K562 treated with DMSO at 1 percent for 4 hours (cell line): Measurements from ENCODE around the gene PHRF1. TPM values are rescaled to one million over a fixed set of nuclear protein-coding genes. Genes with fewer than 3 reads are reported as not detected.

Experiments
- total RNA-seq: library from RNA; unstranded; fragments of 300-600 nt; gene quantifications from 2 replicates; pipeline ENCODE4 v1.2.3, GENCODE V29; 2022; ENCODE audit not compliant: insufficient read depth

Gene PHRF1, protein sequence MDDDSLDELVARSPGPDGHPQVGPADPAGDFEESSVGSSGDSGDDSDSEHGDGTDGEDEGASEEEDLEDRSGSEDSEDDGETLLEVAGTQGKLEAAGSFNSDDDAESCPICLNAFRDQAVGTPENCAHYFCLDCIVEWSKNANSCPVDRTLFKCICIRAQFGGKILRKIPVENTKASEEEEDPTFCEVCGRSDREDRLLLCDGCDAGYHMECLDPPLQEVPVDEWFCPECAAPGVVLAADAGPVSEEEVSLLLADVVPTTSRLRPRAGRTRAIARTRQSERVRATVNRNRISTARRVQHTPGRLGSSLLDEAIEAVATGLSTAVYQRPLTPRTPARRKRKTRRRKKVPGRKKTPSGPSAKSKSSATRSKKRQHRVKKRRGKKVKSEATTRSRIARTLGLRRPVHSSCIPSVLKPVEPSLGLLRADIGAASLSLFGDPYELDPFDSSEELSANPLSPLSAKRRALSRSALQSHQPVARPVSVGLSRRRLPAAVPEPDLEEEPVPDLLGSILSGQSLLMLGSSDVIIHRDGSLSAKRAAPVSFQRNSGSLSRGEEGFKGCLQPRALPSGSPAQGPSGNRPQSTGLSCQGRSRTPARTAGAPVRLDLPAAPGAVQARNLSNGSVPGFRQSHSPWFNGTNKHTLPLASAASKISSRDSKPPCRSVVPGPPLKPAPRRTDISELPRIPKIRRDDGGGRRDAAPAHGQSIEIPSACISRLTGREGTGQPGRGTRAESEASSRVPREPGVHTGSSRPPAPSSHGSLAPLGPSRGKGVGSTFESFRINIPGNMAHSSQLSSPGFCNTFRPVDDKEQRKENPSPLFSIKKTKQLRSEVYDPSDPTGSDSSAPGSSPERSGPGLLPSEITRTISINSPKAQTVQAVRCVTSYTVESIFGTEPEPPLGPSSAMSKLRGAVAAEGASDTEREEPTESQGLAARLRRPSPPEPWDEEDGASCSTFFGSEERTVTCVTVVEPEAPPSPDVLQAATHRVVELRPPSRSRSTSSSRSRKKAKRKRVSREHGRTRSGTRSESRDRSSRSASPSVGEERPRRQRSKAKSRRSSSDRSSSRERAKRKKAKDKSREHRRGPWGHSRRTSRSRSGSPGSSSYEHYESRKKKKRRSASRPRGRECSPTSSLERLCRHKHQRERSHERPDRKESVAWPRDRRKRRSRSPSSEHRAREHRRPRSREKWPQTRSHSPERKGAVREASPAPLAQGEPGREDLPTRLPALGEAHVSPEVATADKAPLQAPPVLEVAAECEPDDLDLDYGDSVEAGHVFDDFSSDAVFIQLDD (N-terminal part only)
- 11.7 and 15.2 TPM in 2 replicates for total RNA-seq

DNA sequence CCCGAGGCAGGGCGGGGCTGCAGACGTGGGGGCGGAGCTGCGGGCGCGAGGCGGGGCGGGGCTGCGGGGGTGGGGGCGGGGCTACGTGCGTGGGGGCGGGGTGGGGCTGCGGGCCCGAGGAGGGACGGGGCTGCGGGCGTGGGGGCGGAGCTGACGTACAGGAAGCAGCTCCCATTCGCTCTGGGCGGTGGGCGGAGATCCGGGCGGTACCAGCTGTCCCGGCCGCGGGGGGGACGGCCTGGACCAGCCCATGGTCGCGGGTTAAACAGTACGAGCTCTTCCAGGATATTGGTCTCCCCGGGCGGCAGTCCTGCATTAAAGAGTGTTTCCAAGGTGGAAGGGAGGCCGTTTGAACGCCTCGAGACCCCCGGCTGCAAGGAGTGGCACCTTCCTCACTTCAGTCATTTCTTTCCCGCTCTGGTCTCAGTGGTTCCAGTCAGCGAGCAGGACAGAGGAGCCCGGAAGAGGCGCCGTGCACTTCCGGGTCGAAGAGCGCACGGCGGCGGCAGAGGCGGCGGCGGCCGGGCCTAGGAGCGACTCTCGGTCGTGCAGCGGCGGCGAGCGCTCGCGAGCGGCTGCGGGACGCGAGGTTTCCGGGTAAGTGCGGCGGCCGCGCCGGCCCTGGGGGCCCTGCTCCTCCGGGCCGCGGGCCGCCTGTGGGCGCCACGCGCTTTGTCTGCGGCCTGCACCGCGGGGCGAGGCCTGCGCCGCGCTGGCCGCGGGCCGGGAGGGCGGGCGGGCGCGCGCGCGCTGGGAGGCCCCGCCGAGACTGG is at the start of gene PHRF1:
TSS of gene PHRF1 (plus strand) at position 475 of the 773 bp plus-strand sequence. CDS start 5,043 bp downstream, outside the sequence.

DNA sequence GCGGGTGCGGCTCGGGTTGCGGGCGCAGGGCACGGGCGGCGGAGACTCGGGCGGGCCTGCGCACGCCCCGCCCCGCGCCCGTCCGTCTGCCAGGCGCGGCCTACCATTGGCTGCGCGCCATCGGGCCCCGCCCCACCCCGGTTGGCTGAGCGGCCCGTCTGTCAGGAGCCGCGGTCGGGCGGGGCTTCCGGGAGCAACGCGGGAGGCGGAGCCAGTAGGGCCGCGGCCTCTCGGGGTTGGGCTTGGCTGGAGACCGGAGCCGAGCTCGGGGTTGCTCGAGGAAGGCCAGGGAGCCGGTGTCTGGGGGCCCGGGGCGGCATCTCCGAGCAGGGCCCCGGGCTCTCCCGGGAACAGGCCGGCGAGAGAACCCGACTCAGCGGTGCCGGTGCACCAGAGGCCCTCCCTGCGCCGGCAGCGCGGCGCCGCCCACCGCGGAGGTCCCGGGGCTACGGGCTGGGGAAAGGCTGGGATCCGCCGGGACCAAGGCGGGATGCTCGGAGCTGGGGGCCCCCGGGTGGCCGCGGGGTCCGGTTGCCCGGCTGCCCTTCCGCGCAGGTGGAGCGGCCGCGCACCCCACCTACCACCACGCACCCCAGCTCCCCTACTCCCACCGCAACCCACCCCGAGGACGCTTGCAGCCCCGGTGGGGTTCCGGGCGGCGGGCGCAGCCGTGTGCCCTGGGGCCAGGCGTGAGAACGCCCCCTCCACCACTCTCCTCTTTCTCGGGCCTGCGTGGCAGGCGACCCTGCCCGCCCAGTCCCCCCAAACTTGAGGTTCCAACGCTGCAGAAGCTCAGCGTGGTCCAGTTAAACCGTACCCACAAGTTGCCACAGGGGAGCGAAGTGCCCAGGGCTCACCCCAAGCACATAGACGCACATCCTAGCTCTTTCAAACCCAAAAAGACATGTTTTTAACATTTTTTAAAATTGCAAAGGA is 40.5 kb upstream of the PHRF1 start, which contains the start of gene HRAS:
TSS of gene HRAS (minus strand) at position 58 of the 936 bp plus-strand sequence.

DNA sequence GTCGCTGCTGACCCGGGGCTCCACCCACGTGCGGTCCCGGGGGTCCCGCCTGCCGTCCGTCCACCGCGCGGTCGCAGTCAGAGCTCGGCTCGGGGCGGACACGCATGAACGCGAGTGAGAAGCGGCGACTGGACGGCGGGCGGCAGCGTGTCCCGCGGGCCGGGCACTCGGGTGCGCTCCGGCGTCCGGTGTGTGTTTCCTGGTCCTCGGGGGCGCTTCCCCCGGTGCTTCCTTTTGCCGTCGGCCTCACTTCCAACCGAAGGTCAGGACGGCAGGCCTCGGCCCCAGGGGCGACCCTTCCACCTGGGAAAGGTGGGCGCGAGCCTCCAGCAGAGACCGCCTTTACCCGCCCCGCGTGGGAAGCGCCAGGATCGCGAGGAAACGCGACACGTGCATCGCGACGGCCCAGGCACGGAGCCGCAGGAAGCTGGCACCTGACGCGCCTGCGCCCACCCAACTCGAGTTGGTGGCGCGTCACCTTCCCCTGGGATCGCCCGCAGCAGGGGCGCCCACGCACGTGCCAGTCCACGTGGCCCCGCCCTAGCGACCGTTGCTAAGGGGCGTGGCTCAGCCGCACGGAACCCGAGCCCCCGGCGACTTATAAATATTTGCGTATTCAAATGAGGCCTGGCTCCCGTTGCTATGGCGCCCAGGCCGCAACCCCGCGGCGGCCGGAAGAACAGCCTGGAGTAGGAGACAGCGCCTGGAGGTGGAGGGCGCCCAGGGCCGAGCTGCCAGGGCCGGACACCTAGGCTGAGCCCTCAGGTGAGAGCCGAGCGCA is 39.2 kb upstream of the PHRF1 start, which contains the start of gene LRRC56:
TSS of gene LRRC56 (plus strand) at position 687 of the 781 bp plus-strand sequence. CDS start 3,158 bp downstream, outside the sequence.

DNA sequence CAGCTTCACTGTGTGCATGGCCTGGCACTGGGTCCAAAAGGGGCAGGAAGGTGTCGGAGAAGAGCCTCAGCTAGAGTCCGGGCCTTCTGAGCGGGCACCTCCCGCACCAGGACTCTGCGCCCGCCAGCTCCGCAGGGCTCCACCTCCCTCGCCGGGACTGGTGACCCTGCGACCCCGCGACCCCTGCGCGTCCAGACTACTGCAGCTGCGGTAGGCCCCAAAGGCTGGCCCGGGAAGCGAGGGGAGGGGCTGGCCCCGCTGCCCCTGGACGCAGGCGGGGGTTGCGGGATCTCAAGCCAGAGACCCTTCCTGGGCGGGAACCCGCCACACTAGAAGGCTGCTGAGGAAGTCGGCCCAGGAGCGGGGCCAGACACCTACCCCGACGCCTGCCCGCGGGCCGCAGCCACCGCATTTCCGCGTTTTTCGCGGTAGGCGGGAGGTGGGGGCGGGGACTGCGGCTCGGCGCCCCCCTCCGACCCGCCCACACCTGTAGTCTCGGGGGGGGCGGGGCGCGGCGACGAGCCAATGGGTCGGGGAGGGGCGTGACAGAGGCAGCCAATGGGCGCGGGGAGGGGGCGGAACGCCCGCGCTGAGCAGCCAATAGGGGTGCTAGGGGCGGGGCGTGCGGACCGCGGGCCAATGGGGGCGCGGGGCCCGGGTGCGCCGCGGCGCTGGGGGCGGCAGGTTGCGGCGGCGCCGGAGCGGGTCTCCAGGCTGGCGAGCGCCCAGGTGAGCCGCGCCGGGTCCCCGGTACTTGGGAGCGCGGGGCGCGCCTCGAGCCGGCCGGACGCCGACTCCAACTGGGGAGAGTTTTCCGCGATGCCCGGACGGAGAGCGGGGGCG is 15.7 kb upstream of the PHRF1 start, which contains the start of the genes LMNTD2 and RASSF7:
TSS of gene LMNTD2 (minus strand) at position 434 of the 843 bp plus-strand sequence. CDS start at position 412, 22 bp downstream.
TSS of gene RASSF7 (plus strand) at position 666 of the 843 bp plus-strand sequence. CDS start 799 bp downstream, outside the sequence.

DNA sequence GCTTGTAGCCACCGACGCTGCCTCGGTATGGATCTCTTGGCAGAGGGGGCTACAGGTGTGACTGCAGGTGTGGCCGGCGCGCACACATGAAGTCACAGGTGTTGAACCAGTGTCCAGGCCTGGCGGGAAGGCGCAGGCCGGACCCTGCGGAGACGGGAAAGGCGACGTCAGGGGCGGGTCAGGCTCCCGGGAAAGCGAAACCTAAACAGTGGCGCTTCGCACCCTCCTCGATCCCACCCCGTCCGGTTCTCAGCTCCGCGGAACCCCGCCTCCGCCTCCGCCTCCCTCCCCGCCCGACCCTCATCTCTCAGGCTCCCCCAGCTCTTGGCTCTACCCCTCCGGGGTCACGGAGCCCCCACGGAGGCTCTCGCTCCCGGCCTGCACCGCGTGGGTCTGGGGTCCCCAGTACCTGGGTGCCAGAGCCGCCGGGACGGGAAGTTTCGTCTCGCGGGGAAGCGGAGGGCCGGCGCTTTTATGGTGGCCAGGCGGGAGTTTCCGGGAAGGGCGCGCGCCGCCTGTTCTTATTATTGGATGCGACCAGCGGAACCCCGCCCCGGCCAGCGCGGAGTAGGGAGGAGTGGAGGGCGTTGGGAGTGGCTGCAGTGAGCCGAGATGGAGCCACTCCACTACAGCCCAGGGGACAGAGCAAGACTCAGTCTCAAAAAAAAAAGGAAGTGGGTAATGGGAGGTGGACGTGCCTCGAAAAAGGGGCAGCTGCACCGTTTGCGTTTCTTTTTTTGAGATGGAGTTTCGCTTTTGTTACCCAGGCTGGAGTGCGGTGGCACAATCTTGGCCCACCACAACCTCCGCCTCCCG is 39.4 kb downstream of the PHRF1 start, which contains the start of gene IRF7:
TSS of gene IRF7 (minus strand) at position 447 of the 816 bp plus-strand sequence. CDS start 586 bp downstream, outside the sequence.

DNA sequence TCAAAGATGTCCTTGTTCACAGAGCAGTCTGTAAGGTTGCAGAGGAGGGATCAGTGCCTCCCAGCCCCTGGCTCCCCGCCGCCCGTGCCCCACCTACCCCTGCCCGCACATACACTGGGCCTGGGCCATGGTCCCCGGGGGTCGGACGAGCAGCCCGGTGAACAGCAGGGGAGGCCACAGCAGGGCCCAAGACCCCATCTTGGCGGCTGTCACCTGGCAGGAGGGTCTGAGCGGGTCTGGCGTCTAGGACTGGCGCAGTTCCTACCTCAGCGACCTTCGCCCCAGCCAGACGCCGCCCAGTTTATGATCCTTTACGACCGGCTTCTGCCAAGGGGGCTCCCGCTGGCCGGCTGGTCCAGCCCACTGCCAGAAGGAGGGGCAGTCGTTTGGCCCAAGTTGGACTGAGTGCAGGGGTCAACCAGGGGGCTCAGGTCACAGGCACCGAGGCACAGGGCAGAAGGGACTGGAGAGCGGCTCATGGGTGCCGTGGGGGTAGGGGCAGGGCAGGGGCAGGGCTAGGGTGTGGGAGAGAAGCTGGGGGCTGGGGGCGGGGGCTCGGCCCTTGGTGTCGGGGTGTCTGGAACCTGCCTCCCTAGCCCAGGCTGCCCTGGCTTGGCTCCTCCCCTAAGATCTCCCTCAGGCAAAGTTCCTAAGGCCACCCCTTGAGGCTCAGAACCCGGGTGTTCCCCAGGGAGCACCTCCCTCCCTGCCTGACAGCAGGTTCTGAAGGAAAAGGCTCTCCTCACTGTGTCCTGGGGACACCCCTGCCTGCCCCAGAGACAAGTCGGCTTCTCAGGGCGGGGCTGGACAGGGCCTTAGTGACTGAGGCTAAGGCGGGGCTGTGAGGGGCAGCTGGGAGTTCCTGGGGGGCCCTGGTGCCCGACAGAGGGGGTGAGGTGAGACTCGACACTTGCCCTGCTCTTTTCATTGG is 48.7 kb downstream of the PHRF1 start, which contains the start of gene CDHR5:
TSS of gene CDHR5 (minus strand) at position 251 of the 931 bp plus-strand sequence. CDS start at position 198, 53 bp downstream.

DNA sequence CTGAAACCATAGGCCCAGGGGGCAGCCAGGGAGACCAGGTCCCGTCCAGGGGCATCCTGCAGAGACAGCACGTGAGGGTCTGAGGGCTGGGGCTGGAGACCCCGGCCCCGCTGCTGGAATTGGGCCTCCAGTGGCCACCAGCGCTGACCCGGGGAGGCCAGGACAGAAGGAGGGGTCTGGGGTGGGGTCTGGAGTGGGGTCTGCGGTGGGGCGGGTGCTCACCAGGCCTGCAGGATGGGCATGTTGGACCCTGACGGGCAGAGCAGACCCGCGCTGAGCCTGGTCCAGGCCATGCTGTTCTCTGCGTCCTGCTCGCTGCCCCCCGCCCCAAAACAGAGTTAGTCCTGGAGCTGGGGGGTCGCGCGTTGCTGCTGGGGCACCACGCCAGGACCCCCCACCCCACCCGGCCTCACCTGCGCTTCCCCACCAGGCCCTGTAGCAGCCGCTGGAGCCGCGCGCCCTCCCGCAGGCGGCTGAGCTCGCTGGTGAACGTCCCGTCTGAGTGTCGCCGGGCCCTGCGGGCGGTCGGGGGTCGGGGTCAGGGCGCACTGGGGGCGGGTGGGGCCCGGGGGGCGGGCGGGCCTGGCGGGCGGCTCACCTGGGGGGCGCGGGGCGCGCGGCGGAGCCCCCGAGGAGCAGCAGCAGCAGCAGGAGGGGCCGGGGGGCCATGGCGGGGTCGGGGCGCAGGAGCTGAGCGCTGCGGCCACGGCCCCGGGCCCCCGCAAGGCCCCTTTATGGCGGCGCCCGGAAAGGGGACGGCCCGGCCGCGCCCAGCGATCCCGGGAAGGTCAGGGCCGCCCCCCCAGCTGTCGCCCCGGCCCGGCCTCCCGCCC is 50.4 kb downstream of the PHRF1 start, which contains the start of gene SCT:
TSS of gene SCT (minus strand) at position 707 of the 833 bp plus-strand sequence. CDS start at position 669, 38 bp downstream.

DNA sequence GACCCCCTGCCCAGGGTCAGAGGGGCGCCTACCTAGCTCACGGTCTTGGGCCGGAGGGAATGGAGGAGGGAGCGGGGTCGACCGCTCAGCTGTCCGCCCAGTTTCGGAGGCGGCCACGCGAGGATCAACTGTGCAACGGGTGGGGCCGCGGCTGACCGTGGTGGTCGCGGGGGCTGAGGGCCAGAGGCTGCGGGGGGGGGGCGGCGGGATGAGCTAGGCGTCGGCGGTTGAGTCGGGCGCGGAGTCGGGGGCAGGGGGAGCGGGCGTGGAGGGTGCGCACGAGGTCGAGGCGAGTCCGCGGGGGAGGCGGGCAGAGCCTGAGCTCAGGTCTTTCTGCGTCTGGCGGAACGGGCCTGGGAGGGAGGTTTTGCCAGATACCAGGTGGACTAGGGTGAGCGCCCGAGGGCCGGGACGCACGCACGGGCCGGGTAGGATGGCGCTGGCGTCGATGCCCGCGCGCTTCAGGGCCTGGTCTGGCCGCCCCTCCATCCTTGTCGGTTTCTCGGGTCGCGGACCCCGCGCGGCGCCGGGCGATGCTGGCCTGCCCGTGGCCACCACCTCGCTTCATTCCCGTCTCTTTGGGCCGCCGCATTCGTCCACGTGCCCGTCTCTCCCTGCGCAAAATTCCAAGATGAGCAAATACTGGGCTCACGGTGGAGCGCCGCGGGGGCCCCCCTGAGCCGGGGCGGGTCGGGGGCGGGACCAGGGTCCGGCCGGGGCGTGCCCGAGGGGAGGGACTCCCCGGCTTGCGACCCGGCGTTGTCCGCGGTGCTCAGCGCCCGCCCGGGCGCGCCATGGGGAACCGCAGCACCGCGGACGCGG is 60.5 kb downstream of the PHRF1 start, which contains the start of gene DRD4:
TSS of gene DRD4 (plus strand) at position 759 of the 822 bp plus-strand sequence. CDS start at position 795, 36 bp downstream.

Other genes with a start within 250 kb of the PHRF1 start
- gene B4GALNT4, start 207.0 kb upstream of the PHRF1 start, total RNA-seq: 16.5 and 25.5 TPM in 2 replicates
- gene PKP3, start 182.3 kb upstream of the PHRF1 start, total RNA-seq: 59.2 and 64.0 TPM in 2 replicates
- 136 and 148 TPM in 2 replicates for gene SIGIRR, start 161.5 kb upstream of the PHRF1 start, total RNA-seq
- 9.7 and 16.7 TPM in 2 replicates for gene ANO9, start 134.5 kb upstream of the PHRF1 start, total RNA-seq
- 45.6 and 53.9 TPM in 2 replicates for gene PTDSS2, start 126.2 kb upstream of the PHRF1 start, total RNA-seq
- gene RNH1, start 69.2 kb upstream of the PHRF1 start, total RNA-seq: 227 and 244 TPM in 2 replicates
- 34.8 and 44.7 TPM in 2 replicates for gene HRAS, start 40.9 kb upstream of the PHRF1 start, total RNA-seq
- gene LRRC56, start 38.9 kb upstream of the PHRF1 start, total RNA-seq: 2.4 and 3.2 TPM in 2 replicates
- 4.5 and 5.5 TPM in 2 replicates for gene LMNTD2, start 15.7 kb upstream of the PHRF1 start, total RNA-seq
- gene RASSF7, start 15.5 kb upstream of the PHRF1 start, total RNA-seq: 41.0 and 43.1 TPM in 2 replicates
- gene IRF7, start 39.5 kb downstream of the PHRF1 start, total RNA-seq: 31.7 and 39.7 TPM in 2 replicates
- gene CDHR5, start 48.5 kb downstream of the PHRF1 start, total RNA-seq: not detected in 2 replicates
- gene SCT, start 50.7 kb downstream of the PHRF1 start, total RNA-seq: not detected in 2 replicates
- 1.4 TPM in 1 of 2 replicates, not detected in the other for gene DRD4, start 60.8 kb downstream of the PHRF1 start, total RNA-seq
- gene DEAF1, start 118.8 kb downstream of the PHRF1 start, total RNA-seq: 59.9 TPM in 2 replicates
- gene TMEM80, start 119.3 kb downstream of the PHRF1 start, total RNA-seq: 22.2 and 31.1 TPM in 2 replicates
- gene EPS8L2, start 129.8 kb downstream of the PHRF1 start, total RNA-seq: 6.0 and 9.8 TPM in 2 replicates
- 697 and 710 TPM in 2 replicates for gene TALDO1, start 171.0 kb downstream of the PHRF1 start, total RNA-seq
- 42.0 and 45.9 TPM in 2 replicates for gene GATD1, start 201.0 kb downstream of the PHRF1 start, total RNA-seq
- 0.40 TPM in 1 of 2 replicates, not detected in the other for gene CEND1, start 213.6 kb downstream of the PHRF1 start, total RNA-seq
- gene SLC25A22, start 221.8 kb downstream of the PHRF1 start, total RNA-seq: 27.7 and 36.2 TPM in 2 replicates
- gene PIDD1, start 228.8 kb downstream of the PHRF1 start, total RNA-seq: 19.8 and 23.6 TPM in 2 replicates
- 1,747 and 1,782 TPM in 2 replicates for gene RPLP2, start 233.5 kb downstream of the PHRF1 start, total RNA-seq
- 126 and 160 TPM in 2 replicates for gene PNPLA2, start 242.4 kb downstream of the PHRF1 start, total RNA-seq